HCT116 (cell line): ENCODE measurements around the gene SEC31B.

Experiments
- CTCF ChIP-seq, 3 experiments: fragments of 200-600 bp in 1 of 3; sonication (generic) in 1 of 3; IDR thresholded peaks in 2 of 3; conservative IDR thresholded peaks in 1 of 3; 2 replicates each; pipeline ENCODE4 v1.5.1; 2012 to 2017; ENCODE audit warnings: low read depth in 2 of 3, low read length in 2 of 3, antibody characterized with exemption in 1 of 3, borderline replicate concordance in 1 of 3, control low read depth in 1 of 3, mild to moderate bottlenecking in 1 of 3, mixed read lengths in 1 of 3, mixed run types in 1 of 3, moderate library complexity in 1 of 3; ENCODE audit not compliant: insufficient read depth in 1 of 3
- EZH2 ChIP-seq: fragments of 200-600 bp; sonication (generic); IDR thresholded peaks from 2 replicates; pipeline ENCODE4 v1.6.1; 2017; ENCODE audit warnings: antibody characterized with exemption, mixed run types
- JUND ChIP-seq: IDR thresholded peaks from 2 replicates; pipeline ENCODE4 v1.6.1; 2012
- POLR2A ChIP-seq: IDR thresholded peaks from 2 replicates; pipeline ENCODE4 v1.7.0; 2011; ENCODE audit warnings: borderline replicate concordance; ENCODE audit not compliant: insufficient read depth, insufficient read length; ENCODE audit errors: extremely low read depth
- POLR2AphosphoS5 ChIP-seq: IDR thresholded peaks from 2 replicates; pipeline ENCODE4 v1.6.1; 2011; ENCODE audit warnings: mild to moderate bottlenecking, low read depth, low read length, moderate library complexity
- TCF7L2 ChIP-seq: IDR thresholded peaks from 2 replicates; pipeline ENCODE4 v1.7.0; 2011; ENCODE audit warnings: borderline replicate concordance, inconsistent platforms; ENCODE audit not compliant: insufficient read depth, insufficient read length; ENCODE audit errors: extremely low read depth
- ZFX ChIP-seq: fragments of 450-650 bp; IDR thresholded peaks from 2 replicates; pipeline ENCODE4 v1.6.1; 2017
- TF ChIP-seq, protein P1 (sequence below): IDR thresholded peaks from 2 replicates; pipeline ENCODE4 v1.6.1; 2011; ENCODE audit warnings: mild to moderate bottlenecking, low read length, moderate library complexity; ENCODE audit not compliant: insufficient replicate concordance; ENCODE audit errors: extremely low read depth
- TF ChIP-seq, protein P2 (sequence below): IDR thresholded peaks from 2 replicates; pipeline ENCODE4 v1.6.1; 2012; ENCODE audit warnings: low read depth

GRCh38 chr10:100490531-100490930 lies 29.1 kb downstream of the SEC31B start:
- no peak for TF ChIP-seq EZH2
- TF ChIP-seq CTCF (IDR thresholded peaks at IDR 0.05 in 2 of 3, conservative IDR thresholded peaks at IDR 0.05 in 1 of 3; ENCODE audit: borderline replicate concordance in 1 of 3, insufficient read depth in 1 of 3, low read depth in 2 of 3, low read length in 2 of 3), result no peak
- TF ChIP-seq, protein P1, sequence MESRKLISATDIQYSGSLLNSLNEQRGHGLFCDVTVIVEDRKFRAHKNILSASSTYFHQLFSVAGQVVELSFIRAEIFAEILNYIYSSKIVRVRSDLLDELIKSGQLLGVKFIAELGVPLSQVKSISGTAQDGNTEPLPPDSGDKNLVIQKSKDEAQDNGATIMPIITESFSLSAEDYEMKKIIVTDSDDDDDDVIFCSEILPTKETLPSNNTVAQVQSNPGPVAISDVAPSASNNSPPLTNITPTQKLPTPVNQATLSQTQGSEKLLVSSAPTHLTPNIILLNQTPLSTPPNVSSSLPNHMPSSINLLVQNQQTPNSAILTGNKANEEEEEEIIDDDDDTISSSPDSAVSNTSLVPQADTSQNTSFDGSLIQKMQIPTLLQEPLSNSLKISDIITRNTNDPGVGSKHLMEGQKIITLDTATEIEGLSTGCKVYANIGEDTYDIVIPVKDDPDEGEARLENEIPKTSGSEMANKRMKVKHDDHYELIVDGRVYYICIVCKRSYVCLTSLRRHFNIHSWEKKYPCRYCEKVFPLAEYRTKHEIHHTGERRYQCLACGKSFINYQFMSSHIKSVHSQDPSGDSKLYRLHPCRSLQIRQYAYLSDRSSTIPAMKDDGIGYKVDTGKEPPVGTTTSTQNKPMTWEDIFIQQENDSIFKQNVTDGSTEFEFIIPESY, result no peak
- TF ChIP-seq, protein P2, sequence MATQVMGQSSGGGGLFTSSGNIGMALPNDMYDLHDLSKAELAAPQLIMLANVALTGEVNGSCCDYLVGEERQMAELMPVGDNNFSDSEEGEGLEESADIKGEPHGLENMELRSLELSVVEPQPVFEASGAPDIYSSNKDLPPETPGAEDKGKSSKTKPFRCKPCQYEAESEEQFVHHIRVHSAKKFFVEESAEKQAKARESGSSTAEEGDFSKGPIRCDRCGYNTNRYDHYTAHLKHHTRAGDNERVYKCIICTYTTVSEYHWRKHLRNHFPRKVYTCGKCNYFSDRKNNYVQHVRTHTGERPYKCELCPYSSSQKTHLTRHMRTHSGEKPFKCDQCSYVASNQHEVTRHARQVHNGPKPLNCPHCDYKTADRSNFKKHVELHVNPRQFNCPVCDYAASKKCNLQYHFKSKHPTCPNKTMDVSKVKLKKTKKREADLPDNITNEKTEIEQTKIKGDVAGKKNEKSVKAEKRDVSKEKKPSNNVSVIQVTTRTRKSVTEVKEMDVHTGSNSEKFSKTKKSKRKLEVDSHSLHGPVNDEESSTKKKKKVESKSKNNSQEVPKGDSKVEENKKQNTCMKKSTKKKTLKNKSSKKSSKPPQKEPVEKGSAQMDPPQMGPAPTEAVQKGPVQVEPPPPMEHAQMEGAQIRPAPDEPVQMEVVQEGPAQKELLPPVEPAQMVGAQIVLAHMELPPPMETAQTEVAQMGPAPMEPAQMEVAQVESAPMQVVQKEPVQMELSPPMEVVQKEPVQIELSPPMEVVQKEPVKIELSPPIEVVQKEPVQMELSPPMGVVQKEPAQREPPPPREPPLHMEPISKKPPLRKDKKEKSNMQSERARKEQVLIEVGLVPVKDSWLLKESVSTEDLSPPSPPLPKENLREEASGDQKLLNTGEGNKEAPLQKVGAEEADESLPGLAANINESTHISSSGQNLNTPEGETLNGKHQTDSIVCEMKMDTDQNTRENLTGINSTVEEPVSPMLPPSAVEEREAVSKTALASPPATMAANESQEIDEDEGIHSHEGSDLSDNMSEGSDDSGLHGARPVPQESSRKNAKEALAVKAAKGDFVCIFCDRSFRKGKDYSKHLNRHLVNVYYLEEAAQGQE, result no peak
- TF ChIP-seq TCF7L2, result no peak
- no peak for TF ChIP-seq POLR2A
- TF ChIP-seq ZFX, result no peak
- TF ChIP-seq JUND, result no peak
- TF ChIP-seq POLR2AphosphoS5, result no peak
